Measurements from ENCODE around the gene DNLZ.

The DNLZ gene

GRCh38 chr9:136363949-136364748, 605 bp upstream of the DNLZ start:
- TF ChIP-seq TAF1 (IDR thresholded peaks at IDR 0.05; ENCODE audit: low read depth, low read length) = no peak
- no peak for TF ChIP-seq POLR2A (IDR thresholded peaks at IDR 0.05; ENCODE audit: low read depth, low read length)
- TF ChIP-seq SPI1 (IDR thresholded peaks at IDR 0.05; ENCODE audit: low read depth, low read length) = no peak
- TF ChIP-seq POU2F2 (IDR thresholded peaks at IDR 0.05; ENCODE audit: low read depth, low read length) = no peak
- no peak for TF ChIP-seq PAX5 (IDR thresholded peaks at IDR 0.05; ENCODE audit: insufficient read depth, low read length, severe bottlenecking)
- TF ChIP-seq POLR2AphosphoS5 (IDR thresholded peaks at IDR 0.05; ENCODE audit: low read depth, low read length) = no peak
- DNase-seq (ENCODE audit: insufficient read length, low spot score) = no peak
- FAIRE-seq = no peak

DNA sequence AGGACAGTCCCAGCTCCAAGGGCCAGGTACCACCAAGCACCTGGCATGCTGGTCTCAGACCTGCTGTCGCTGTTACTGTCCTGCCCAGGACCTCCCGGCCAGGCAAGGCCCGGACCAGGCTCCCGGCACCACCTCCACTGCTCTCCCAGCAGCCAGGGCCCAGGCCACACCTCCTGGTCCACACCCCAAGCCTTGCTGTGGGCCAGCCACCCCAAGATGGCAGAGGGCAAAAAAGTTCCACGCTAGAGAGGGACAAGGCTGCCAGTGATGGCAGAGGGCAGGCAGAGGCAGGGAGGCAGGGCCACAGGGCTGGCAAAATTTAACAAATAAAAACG, 1.1 kb downstream of the DNLZ start:
- no peak for TF ChIP-seq POU2F2 (IDR thresholded peaks at IDR 0.05; ENCODE audit: low read depth, low read length)
- no peak for TF ChIP-seq TAF1 (IDR thresholded peaks at IDR 0.05; ENCODE audit: low read depth, low read length)
- no peak for TF ChIP-seq SPI1 (IDR thresholded peaks at IDR 0.05; ENCODE audit: low read depth, low read length)
- TF ChIP-seq PAX5 (IDR thresholded peaks at IDR 0.05; ENCODE audit: insufficient read depth, low read length, severe bottlenecking) = no peak
- TF ChIP-seq POLR2AphosphoS5 (IDR thresholded peaks at IDR 0.05; ENCODE audit: low read depth, low read length) = no peak
- no peak for TF ChIP-seq POLR2A (IDR thresholded peaks at IDR 0.05; ENCODE audit: low read depth, low read length)
- no peak for FAIRE-seq
- no peak for DNase-seq (ENCODE audit: insufficient read length, low spot score)

DNA sequence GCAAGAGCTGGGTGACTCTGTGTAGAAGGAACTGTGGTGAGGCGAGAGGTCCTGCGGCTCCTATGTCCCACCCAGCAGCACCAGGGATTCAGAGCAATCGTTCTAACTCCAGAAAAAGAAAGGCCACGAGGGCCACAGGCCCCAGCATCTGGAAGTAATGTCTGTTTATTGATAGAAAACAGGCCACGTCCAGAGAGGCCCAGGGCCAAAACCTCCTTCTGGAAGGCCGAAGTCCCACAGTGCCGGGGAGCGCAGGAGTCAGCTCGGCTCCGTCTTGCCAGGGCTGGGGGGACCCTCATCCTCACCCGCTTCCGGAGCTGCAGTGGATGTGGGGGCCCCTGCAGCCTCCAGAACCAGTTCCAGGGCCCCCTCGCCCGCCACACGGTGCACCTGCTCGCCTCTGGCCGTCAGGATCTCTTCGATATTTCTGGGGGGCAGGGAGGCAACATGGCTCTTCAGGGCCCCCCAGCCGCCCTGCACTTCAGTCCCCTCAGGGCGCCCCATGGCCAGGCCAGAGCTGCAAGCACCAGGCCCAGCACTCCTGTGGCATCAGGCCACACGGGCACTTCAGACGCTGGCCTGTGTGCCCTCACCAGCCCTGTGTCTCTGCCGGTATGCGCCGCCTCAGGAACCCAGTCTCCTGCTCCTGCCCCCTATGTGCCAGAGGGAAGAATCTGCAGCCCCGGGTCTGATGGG, 1.6 kb downstream of the DNLZ start:
- DNase-seq (ENCODE audit: insufficient read length, low spot score) = no peak
- no peak for FAIRE-seq
- TF ChIP-seq TAF1 (IDR thresholded peaks at IDR 0.05; ENCODE audit: low read depth, low read length) (no peak), POU2F2 (IDR thresholded peaks at IDR 0.05; ENCODE audit: low read depth, low read length) (no peak), POLR2A (IDR thresholded peaks at IDR 0.05; ENCODE audit: low read depth, low read length) (no peak), SPI1 (IDR thresholded peaks at IDR 0.05; ENCODE audit: low read depth, low read length) (no peak), POLR2AphosphoS5 (IDR thresholded peaks at IDR 0.05; ENCODE audit: low read depth, low read length) (no peak), PAX5 (IDR thresholded peaks at IDR 0.05; ENCODE audit: insufficient read depth, low read length, severe bottlenecking) (no peak)

DNA sequence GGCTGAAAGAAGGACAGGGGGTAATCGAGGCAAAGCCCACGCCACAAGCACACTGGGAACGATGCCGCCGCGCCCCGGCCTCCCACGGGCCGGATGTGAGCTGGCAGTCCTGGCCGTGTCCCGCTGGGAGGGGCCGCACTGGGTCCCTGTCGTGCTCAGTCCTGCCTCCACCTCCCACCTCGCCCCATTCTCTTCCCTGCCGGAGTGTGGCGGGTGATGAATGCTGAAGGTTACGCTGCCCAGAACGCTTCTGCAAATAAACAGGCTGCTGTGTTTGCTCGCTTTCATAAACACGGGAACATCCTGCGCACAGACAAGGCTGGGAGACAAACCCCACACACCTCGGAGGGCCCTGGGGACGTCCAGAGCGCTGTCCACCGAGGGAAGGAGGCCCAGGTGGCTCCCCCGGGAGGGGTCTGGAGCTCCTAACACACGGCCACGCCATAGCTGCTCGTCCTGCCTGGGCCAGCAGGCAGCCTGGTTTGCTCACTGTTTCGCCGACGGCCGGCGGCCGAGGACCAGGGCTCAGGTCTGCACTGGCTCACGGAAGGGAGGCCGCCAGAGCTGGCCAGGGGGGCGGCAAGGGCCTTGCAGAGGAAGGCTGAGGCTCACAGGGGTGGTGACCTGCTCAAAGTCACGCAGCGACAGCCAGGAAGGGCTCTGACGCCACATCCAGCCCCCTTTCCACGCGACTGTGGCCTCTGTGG, 2.3 kb downstream of the DNLZ start:
- no peak for DNase-seq (ENCODE audit: insufficient read length, low spot score)
- no peak for FAIRE-seq
- TF ChIP-seq SPI1 (IDR thresholded peaks at IDR 0.05; ENCODE audit: low read depth, low read length) (no peak), POLR2AphosphoS5 (IDR thresholded peaks at IDR 0.05; ENCODE audit: low read depth, low read length) (no peak), POLR2A (IDR thresholded peaks at IDR 0.05; ENCODE audit: low read depth, low read length) (no peak), TAF1 (IDR thresholded peaks at IDR 0.05; ENCODE audit: low read depth, low read length) (no peak), PAX5 (IDR thresholded peaks at IDR 0.05; ENCODE audit: insufficient read depth, low read length, severe bottlenecking) (no peak), POU2F2 (IDR thresholded peaks at IDR 0.05; ENCODE audit: low read depth, low read length) (no peak)

DNA sequence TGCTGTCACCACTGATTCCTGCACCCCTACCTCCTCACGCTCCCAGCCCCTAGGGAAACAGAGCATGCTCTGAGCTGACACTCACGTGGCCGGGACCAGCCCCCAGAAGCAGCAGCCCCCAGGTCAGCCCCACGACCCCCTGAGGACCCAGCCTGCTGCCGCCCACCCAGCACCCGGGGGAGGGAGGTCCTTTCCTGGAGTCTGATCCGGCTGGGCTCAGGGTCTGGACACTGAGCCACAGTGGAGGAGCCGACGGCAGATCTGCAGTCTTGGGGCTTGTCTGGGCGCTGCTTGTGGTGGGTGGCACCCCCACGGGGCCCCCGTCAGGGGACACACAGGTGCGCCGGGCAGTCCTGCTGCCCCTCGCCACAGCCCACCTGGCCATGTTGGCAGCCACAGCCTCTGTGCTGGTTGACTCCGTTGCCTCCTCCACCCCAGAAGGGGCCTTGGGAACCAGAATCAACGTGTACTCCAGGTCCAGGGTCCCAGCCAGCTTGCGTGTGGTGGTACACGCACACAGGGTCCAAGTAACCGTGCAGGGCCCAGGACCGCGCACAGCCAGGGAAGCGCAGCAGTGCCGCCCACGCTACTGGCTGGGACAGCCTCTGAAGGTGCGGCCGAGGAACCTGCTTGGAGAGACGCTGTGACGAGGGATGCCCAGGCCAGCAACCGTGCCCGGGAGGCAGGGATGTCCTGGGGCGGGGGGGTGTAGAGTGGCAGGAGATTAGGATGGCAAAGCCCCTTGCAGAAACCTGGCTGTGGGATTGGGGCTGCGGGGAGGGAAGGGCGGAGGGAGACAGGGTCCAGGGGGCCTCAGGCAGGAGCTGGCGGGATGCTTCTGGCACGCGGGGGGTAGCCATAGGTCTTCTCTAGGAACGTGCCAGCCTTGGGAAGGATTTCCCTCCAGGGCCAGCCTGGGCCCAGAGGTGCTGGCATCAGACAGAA, 3.5 kb downstream of the DNLZ start:
- no peak for TF ChIP-seq TAF1 (IDR thresholded peaks at IDR 0.05; ENCODE audit: low read depth, low read length)
- no peak for TF ChIP-seq PAX5 (IDR thresholded peaks at IDR 0.05; ENCODE audit: insufficient read depth, low read length, severe bottlenecking)
- TF ChIP-seq POLR2AphosphoS5 (IDR thresholded peaks at IDR 0.05; ENCODE audit: low read depth, low read length) = no peak
- no peak for TF ChIP-seq POU2F2 (IDR thresholded peaks at IDR 0.05; ENCODE audit: low read depth, low read length)
- no peak for TF ChIP-seq SPI1 (IDR thresholded peaks at IDR 0.05; ENCODE audit: low read depth, low read length)
- TF ChIP-seq POLR2A (IDR thresholded peaks at IDR 0.05; ENCODE audit: low read depth, low read length) = no peak
- no peak for FAIRE-seq
- DNase-seq (ENCODE audit: insufficient read length, low spot score) = no peak

GRCh38 chr9:136358888-136359287, 4.7 kb downstream of the DNLZ start:
- FAIRE-seq = no peak
- TF ChIP-seq TAF1 (IDR thresholded peaks at IDR 0.05; ENCODE audit: low read depth, low read length) = no peak
- TF ChIP-seq POU2F2 (IDR thresholded peaks at IDR 0.05; ENCODE audit: low read depth, low read length) = no peak
- no peak for TF ChIP-seq PAX5 (IDR thresholded peaks at IDR 0.05; ENCODE audit: insufficient read depth, low read length, severe bottlenecking)
- TF ChIP-seq SPI1 (IDR thresholded peaks at IDR 0.05; ENCODE audit: low read depth, low read length) = no peak
- no peak for TF ChIP-seq POLR2A (IDR thresholded peaks at IDR 0.05; ENCODE audit: low read depth, low read length)
- TF ChIP-seq POLR2AphosphoS5 (IDR thresholded peaks at IDR 0.05; ENCODE audit: low read depth, low read length) = no peak
- DNase-seq (ENCODE audit: insufficient read length, low spot score) = no peak

DNA sequence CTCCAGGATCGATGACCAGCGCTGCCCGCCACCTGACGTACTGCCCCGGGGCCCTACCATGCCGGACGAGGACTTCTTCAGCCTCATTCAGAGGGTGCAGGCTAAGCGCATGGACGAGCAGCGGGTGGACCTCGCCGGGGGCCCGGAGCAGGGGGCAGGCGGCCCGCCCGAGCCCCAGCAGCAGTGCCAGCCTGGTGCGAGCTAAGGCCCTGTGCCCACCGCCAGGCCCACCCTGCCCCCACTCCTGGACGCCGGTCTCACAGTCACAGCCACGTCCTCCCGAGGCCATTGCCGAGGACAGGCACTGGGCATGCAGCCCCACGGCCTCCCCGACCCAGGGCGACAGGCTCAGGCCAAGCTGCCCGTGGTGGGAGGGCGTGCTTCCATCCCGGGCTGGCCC, 5.5 kb downstream of the DNLZ start:
- FAIRE-seq (no peak), DNase-seq (ENCODE audit: insufficient read length, low spot score) (no peak)
- TF ChIP-seq TAF1 (IDR thresholded peaks at IDR 0.05; ENCODE audit: low read depth, low read length) = no peak
- TF ChIP-seq POLR2AphosphoS5 (IDR thresholded peaks at IDR 0.05; ENCODE audit: low read depth, low read length) = no peak
- no peak for TF ChIP-seq POU2F2 (IDR thresholded peaks at IDR 0.05; ENCODE audit: low read depth, low read length)
- TF ChIP-seq SPI1 (IDR thresholded peaks at IDR 0.05; ENCODE audit: low read depth, low read length) = no peak
- TF ChIP-seq POLR2A (IDR thresholded peaks at IDR 0.05; ENCODE audit: low read depth, low read length) = no peak
- TF ChIP-seq PAX5 (IDR thresholded peaks at IDR 0.05; ENCODE audit: insufficient read depth, low read length, severe bottlenecking) = no peak

DNA sequence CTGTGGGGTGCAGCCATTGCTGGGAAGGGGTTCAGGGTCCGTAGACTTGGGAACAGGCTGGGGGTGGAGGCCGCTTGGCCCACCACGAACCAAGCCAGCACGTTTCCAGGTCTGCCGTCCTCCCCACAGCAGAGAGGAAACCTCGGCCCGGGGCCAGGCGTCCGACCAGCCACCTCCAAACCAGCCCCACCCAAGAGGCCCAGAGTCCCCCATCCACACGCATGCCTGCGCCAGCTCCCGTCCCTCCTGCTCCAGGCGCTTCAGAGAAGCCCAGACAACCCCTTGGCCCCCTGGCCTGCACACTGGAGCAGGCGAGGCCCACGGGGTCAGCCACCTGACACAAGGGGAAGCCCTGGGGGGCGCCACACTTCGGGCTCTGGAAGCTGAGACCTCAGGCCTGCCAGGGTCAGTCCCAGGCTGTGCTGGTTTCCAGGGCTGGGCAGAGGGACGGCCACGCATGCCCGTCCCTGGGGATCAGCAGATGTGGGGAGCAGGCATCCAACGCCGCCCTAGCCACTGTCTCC, 6.3 kb downstream of the DNLZ start:
- TF ChIP-seq SPI1 (IDR thresholded peaks at IDR 0.05; ENCODE audit: low read depth, low read length) (no peak), TAF1 (IDR thresholded peaks at IDR 0.05; ENCODE audit: low read depth, low read length) (no peak), POU2F2 (IDR thresholded peaks at IDR 0.05; ENCODE audit: low read depth, low read length) (no peak), POLR2AphosphoS5 (IDR thresholded peaks at IDR 0.05; ENCODE audit: low read depth, low read length) (no peak), POLR2A (IDR thresholded peaks at IDR 0.05; ENCODE audit: low read depth, low read length) (no peak), PAX5 (IDR thresholded peaks at IDR 0.05; ENCODE audit: insufficient read depth, low read length, severe bottlenecking) (no peak)
- FAIRE-seq = no peak

More for the DNA sequence above, 6.3 kb downstream of the DNLZ start:
- DNase-seq (ENCODE audit: insufficient read length, low spot score) = no peak

All from GM12891 (cell line).